ENCODE measurements around the gene HAP1.

GRCh38 chr17:41771389-41772206 lies 37.2 kb upstream of the HAP1 start:
- TF ChIP-seq CTCF (IDR thresholded peaks at IDR 0.05) = no peak
- TF ChIP-seq POLR2AphosphoS5 (IDR thresholded peaks at IDR 0.05) = no peak
- TF ChIP-seq POLR2A (IDR thresholded peaks at IDR 0.05) = no peak

Measured in breast epithelium (tissue), 3 donors.